ENCODE results near the gene GSE1.

GSE1 gene

DNA sequence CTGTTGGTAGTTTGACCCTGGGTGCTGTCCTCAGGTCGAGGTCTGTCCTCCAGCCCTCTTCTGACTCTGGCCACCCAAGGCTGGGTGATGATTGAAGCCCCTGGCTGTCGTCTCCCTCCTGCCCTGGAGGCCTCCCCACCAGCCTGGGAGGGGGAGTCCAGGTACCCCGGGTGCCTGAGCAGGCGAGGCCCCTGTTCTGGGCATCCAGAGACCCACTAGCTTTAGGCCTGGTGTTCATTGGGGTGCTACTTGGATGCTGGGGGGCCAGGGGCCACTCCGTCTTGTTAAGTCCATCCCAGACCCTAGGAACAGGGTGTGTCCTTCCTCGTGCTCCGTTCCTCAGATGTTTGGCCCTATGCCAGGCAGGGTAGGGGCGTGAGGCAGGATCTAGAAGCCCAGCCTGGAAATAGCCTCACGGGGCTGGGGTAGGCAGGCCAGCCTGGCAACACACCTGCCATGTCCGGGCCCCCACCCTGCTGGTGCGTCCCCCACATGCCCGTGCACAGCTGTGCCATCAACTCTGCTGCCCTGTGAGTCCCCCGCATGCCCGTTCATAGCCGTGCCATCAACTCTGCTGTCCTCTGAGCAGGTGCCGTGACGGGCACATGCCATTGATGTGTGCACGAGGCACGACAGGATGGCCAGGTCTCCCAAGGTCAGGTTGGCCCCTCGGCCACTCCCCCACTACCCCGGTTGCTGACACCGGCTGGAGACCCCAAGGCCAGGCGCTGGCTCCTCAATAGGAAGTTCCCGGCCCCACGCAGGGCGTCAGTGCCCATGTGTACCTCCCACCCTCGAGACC, 38.7 kb downstream of the GSE1 start:
- H3K36me3 ChIP-seq (ENCODE audit: insufficient read depth, low read length): peaks cover 47% of the 10 kb centered on the region

DNA sequence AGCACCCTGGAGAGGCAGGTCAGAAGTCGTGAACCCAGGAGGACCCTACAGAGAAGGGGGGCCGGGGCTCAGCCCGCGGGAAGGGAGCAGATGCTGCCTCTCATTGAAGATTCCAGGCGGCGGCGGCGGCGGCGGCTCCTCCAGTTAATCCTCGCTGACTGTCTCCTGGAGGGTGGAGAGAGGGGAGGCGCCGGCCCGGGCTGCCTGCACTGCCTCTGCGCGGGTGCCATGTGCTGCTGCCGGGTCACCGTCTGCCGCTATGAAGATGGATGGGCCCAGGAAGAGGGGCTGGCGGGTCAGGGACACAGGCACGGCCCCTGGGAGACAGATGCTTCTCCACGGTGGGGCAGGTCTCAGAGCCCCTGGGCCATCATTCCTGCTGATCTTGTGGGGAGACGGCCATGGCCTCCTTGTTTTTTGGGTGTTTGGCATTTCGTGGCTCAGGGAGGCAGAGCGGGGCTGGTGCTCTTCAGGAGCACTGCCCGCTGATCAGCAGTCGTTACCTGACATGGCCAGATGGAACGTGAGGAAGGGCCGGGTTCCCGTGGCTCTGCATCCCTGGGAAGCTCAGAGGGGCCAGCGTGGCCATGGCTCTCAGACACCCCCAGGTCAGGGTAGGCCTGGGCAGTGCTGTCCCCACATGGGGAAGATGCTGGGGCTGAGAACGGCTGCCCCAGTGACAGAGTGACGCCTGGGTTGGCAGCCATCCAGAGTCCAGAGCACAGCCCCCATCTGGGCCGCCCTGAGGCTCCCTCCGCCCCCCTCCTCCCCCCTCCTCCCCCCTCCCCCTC, 39.5 kb downstream of the GSE1 start:
- Histone ChIP-seq H3K9me3 (ENCODE audit: low read length) (no peaks in the 10 kb centered on the region), H3K4me3 (ENCODE audit: low read length) (no peak overlapping the region), H2AFZ (ENCODE audit: low read depth, low read length) (no peak overlapping the region), H3K27me3 (ENCODE audit: insufficient read depth, low read length) (no peaks in the 10 kb centered on the region), H3K4me1 (ENCODE audit: insufficient read depth, low read length) (peaks cover 23% of the 10 kb centered on the region), H3K36me3 (ENCODE audit: insufficient read depth, low read length) (peaks cover 54% of the 10 kb centered on the region)

More for the DNA sequence above, 38.7 kb downstream of the GSE1 start:
- Histone ChIP-seq H2AFZ (ENCODE audit: low read depth, low read length) (no peak overlapping the region), H3K4me3 (ENCODE audit: low read length) (no peak overlapping the region), H3K4me1 (ENCODE audit: insufficient read depth, low read length) (peaks cover 23% of the 10 kb centered on the region), H3K9me3 (ENCODE audit: low read length) (no peaks in the 10 kb centered on the region), H3K27me3 (ENCODE audit: insufficient read depth, low read length) (no peaks in the 10 kb centered on the region)

DNA sequence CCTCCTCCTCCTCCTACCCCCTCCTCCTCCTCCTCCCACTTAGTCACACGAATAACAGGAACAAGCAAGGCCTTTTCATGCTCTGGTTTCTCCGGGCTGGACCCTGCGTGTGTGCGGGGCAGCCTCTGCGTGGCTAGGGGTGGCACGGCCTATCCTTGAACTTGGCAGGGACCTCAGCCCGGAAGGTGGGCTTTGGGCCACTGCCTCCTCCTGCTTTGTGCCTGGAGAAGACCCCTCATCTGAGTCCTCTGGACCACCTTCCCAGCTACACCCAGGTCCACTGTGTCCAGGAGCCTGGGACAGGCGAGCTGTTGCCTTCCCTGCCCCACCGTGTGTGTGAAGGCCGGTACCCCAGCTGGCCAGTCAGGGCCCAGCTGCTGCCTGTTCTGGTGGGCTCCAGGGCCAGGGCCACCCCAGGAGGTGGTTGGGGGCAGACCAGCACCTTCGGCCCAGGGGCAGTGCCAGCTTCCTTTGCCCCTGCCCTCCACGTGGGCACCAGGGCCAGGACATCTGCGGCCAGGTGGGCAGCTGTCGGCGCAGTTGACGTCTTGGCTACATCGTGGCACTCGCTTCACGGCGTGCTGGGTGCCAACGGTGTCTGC, 40.3 kb downstream of the GSE1 start:
- no peaks in the 10 kb centered on the region for H3K27me3 ChIP-seq (ENCODE audit: insufficient read depth, low read length)
- peaks cover 23% of the 10 kb centered on the region for H3K4me1 ChIP-seq (ENCODE audit: insufficient read depth, low read length)
- no peak overlapping the region for H3K4me3 ChIP-seq (ENCODE audit: low read length)
- peaks cover 59% of the 10 kb centered on the region for H3K36me3 ChIP-seq (ENCODE audit: insufficient read depth, low read length)
- no peaks in the 10 kb centered on the region for H3K9me3 ChIP-seq (ENCODE audit: low read length)
- H2AFZ ChIP-seq (ENCODE audit: low read depth, low read length): no peak overlapping the region

DNA sequence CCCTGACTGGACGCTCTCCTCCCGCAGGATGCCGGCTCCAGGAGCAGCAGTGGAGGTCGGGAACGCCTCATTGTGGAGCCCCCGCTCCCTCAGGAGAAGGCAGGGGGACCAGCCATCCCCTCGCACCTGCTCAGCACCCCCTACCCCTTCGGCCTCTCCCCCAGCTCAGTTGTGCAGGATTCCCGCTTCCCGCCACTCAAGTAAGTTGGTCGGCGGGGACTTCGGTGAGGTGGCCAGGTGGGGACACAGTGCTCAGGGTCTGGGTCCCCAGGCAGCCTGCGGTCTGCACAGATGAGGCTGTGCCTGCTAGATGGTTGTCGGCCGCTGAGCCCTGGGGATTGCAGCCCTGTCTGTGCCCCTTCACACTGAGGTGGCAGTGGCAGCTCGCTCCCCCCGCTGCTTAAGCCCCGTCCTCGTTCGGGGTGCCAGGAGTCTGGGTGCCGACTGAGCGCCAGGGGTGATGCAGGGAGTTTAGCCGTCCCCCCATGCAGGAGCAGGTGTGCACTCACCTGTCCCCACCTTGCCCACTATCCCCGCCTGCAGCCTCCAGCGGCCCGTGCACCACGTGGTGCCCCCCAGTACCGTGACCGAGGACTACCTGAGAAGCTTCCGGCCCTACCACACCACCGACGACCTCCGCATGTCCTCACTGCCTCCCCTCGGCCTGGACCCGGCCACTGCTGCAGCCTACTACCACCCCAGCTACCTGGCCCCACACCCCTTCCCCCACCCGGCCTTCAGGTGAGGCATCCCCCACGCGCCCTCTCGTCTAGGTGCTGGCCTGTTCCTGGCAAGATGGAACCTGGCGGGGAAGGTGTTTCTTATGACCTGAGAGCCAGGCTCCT, 41.4 kb downstream of the GSE1 start:
- no peaks in the 10 kb centered on the region for H3K9me3 ChIP-seq (ENCODE audit: low read length)
- no peak overlapping the region for H3K4me3 ChIP-seq (ENCODE audit: low read length)
- no peak overlapping the region for H2AFZ ChIP-seq (ENCODE audit: low read depth, low read length)
- H3K4me1 ChIP-seq (ENCODE audit: insufficient read depth, low read length): peaks cover 26% of the 10 kb centered on the region
- H3K27me3 ChIP-seq (ENCODE audit: insufficient read depth, low read length): no peaks in the 10 kb centered on the region
- H3K36me3 ChIP-seq (ENCODE audit: insufficient read depth, low read length): peaks cover 59% of the 10 kb centered on the region

DNA sequence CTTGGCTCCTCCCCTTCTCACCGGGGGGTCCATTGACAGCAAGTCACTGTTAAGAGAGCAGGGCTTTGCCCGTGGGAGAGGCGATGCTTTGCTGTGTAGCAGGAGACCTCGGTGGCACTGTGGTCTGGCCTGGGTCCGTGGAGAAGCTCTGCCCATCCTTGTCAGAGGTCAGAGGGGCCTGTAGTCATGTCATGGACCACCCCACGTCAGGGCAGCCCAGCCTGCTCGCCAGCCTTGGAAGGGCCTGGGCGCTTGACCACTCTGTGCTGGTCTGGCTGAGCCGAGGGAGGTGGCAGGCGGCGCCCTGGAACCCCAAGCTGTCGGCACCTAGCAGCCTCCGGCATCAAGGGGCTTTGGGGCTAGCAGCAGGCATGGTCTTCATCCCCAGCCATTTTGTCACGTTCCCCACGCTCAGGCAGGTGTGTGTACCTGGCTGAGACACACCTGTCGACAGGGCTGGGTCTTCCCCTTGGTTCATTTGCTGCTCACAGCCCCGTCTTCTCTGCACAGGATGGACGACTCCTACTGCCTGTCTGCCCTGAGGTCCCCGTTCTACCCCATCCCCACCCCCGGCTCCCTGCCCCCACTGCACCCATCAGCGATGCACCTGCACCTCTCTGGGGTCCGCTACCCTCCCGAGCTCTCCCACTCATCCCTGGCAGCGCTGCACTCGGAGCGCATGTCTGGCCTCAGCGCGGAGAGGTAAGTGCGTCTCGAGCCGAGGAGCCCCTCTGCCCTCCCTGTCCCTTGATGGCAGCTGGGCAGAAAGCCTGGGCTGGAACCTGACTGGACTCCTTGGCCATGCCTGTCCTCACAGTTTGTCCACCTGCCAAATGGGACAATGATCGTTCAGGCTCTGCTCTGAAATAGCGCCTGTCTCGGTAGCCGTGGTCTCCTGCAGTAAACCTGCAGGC, 42.4 kb downstream of the GSE1 start:
- H2AFZ ChIP-seq (ENCODE audit: low read depth, low read length): no peak overlapping the region
- H3K9me3 ChIP-seq (ENCODE audit: low read length): no peaks in the 10 kb centered on the region
- peaks cover 58% of the 10 kb centered on the region for H3K36me3 ChIP-seq (ENCODE audit: insufficient read depth, low read length)
- no peak overlapping the region for H3K4me3 ChIP-seq (ENCODE audit: low read length)
- no peaks in the 10 kb centered on the region for H3K27me3 ChIP-seq (ENCODE audit: insufficient read depth, low read length)
- H3K4me1 ChIP-seq (ENCODE audit: insufficient read depth, low read length): peaks cover 33% of the 10 kb centered on the region

DNA sequence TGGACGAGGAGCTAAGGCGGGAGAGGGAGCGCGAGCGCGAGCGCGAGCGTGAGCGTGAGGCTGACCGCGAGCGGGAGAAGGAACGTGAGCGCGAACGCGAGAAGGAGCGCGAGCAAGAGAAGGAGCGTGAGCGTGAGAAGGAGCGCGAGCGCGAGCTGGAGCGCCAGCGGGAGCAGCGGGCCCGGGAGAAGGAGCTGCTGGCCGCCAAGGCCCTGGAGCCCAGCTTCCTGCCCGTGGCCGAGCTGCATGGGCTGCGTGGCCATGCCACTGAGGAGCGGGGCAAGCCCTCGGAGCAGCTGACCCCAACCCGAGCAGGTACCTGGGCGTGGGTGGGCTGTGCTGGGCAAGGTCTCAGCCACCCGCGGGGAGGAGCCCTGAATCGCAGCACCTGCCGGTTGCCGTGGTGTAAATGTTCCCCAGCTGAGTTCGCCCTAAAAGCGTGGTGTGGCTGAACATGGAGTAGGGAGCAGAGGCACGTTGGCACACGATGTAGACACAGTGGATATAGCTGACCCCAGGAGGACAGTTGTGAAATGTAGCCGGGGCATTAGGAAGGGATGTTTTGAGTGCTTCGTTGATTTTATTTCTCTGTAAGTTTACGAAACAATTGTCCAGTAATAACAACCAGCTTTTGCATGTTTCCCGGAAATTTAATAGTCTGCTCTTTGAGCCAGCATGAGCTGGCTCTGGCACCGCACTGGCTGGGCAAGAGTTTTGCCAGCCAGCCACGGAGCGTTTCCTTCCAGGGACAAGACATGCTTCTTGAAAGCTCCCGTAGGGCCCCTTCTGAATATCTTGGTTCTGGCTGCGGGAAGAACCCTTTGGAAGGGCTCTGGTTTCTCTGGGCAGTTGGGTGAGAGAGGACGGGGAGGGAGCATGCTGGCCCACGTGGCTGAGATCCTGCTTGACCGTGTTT, 43.5 kb downstream of the GSE1 start:
- Histone ChIP-seq H3K9me3 (ENCODE audit: low read length) (no peaks in the 10 kb centered on the region), H2AFZ (ENCODE audit: low read depth, low read length) (no peak overlapping the region), H3K4me1 (ENCODE audit: insufficient read depth, low read length) (peaks cover 34% of the 10 kb centered on the region), H3K4me3 (ENCODE audit: low read length) (no peak overlapping the region), H3K36me3 (ENCODE audit: insufficient read depth, low read length) (peaks cover 58% of the 10 kb centered on the region), H3K27me3 (ENCODE audit: insufficient read depth, low read length) (no peaks in the 10 kb centered on the region)

DNA sequence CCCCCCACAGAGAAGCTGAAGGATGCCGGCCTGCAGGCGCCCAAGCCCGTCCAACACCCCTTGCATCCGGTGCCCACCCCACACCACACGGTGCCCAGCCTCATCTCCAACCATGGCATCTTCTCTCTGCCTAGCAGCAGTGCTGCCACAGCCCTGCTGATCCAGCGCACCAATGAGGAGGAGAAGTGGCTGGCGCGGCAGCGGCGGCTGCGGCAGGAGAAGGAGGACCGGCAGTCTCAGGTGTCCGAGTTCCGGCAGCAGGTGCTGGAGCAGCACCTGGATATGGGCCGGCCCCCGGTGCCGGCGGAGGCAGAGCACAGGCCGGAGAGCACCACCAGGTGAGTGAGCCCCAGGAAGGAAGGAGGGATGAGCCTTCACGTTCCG, 44.1 kb downstream of the GSE1 start:
- peaks cover 34% of the 10 kb centered on the region for H3K4me1 ChIP-seq (ENCODE audit: insufficient read depth, low read length)
- no peak overlapping the region for H3K4me3 ChIP-seq (ENCODE audit: low read length)
- H3K36me3 ChIP-seq (ENCODE audit: insufficient read depth, low read length): peaks cover 58% of the 10 kb centered on the region
- H3K27me3 ChIP-seq (ENCODE audit: insufficient read depth, low read length): no peaks in the 10 kb centered on the region
- H3K9me3 ChIP-seq (ENCODE audit: low read length): no peaks in the 10 kb centered on the region
- H2AFZ ChIP-seq (ENCODE audit: low read depth, low read length): no peak overlapping the region

DNA sequence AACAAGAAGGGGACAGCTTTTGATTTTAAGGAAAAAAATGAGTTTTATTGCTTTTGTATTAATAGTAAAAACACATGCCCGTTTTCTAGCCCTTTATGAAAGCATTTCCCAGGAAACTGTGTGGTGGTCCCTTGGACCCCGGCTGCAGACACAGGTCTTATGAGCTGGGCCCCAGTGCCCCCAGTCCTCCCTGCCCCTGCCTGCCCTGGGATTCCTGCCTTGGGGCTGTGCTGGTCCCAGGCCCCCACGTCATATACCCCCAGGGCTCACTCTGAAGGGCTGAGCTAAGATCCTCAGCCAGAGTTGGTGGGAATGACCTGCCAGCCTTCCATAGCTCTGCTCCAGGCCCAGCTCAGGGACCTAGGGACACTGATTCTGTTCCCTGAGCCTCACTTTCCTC, 44.9 kb downstream of the GSE1 start:
- Histone ChIP-seq H3K9me3 (ENCODE audit: low read length) (no peaks in the 10 kb centered on the region), H3K27me3 (ENCODE audit: insufficient read depth, low read length) (no peaks in the 10 kb centered on the region), H3K4me1 (ENCODE audit: insufficient read depth, low read length) (peaks cover 36% of the 10 kb centered on the region), H2AFZ (ENCODE audit: low read depth, low read length) (no peak overlapping the region), H3K4me3 (ENCODE audit: low read length) (no peak overlapping the region), H3K36me3 (ENCODE audit: insufficient read depth, low read length) (peaks cover 58% of the 10 kb centered on the region)

DNA sequence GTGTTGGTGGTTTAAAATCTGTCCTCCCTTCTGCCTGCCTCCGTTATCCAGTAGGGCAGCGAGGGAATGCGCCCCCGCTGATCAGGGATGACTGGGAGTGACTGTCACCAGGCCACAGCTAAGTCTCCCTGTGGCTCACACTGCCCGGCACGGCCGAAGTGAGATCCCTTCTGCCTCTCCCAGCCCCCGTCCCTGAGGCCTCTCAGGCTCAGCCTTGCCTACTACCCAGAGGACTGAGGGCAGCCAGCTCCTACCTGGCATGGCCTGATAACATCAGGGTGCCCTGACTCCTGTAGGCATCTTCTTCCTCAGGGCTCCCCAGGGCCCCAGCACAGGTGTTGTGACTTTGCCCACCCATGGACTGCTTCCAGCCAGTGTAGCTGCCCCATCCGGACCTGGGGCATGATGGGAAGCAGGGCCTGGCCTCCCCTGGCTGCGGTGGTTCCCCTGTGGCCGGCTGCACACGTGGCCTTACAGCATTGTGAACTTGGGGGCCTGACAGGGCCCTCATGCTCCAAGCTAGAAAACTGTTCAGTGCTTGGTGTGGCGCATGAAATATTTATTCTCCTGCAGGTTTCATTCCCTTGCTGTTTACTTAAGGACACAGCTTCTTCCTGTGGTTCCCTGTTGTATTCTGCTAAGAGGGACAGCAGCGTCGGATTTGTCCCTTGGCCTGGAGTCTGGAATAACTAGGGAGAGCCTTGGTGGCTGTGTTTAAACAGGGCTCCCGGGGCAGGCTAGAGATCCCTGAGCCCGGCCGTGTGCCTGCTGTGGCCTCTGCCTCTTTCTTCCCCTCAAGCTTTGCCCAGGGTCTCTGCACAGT, 45.6 kb downstream of the GSE1 start:
- no peak overlapping the region for H3K4me3 ChIP-seq (ENCODE audit: low read length)
- H3K4me1 ChIP-seq (ENCODE audit: insufficient read depth, low read length): peaks cover 42% of the 10 kb centered on the region
- H3K36me3 ChIP-seq (ENCODE audit: insufficient read depth, low read length): peaks cover 64% of the 10 kb centered on the region
- H2AFZ ChIP-seq (ENCODE audit: low read depth, low read length): no peak overlapping the region
- H3K9me3 ChIP-seq (ENCODE audit: low read length): no peaks in the 10 kb centered on the region
- H3K27me3 ChIP-seq (ENCODE audit: insufficient read depth, low read length): no peaks in the 10 kb centered on the region

DNA sequence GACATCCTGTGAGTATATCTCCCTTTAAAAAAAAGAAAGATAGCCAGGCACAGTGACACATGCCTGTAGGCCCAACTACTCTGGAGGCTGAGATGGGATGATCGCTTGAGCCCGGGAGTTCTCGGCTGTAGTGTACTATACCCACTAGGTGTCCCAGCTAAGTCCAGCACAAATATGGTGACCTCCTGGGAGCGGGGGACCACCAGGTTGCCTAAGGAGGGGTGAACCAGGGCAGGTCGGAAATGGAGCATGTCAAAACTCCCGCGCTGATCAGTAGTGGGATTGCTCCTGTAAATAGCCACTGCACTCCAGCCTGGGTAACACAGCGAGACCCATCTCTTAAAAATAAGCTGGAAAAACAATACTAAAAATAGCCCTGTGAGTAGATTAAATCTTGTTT, 46.2 kb downstream of the GSE1 start:
- Histone ChIP-seq H2AFZ (ENCODE audit: low read depth, low read length) (no peak overlapping the region), H3K27me3 (ENCODE audit: insufficient read depth, low read length) (no peaks in the 10 kb centered on the region), H3K4me1 (ENCODE audit: insufficient read depth, low read length) (peaks cover 42% of the 10 kb centered on the region), H3K4me3 (ENCODE audit: low read length) (no peak overlapping the region), H3K36me3 (ENCODE audit: insufficient read depth, low read length) (peaks cover 64% of the 10 kb centered on the region), H3K9me3 (ENCODE audit: low read length) (no peaks in the 10 kb centered on the region)
